Endothelial cell of umbilical vein (primary cell): ENCODE data around the gene BRD3. TPM values are rescaled to one million over a fixed set of nuclear protein-coding genes. Genes with fewer than 3 reads are reported as not detected.

Experiments used
- BruUV-seq: library from RNA; stranded (reverse); fragments of 400-500 nt; replicated peaks from 2 replicates; lab custom pipeline; 2021; lab: Mats Ljungman, UMichigan
- CTCF ChIA-PET: fragments of 300-600, 350-600 bp; sonication (Branson Sonifier 250); formaldehyde crosslinking; loops from one replicate; lab custom pipeline; 2021; ENCODE audit warnings: antibody characterized with exemption, inconsistent platforms; lab: Charles Lee
- POLR2A ChIA-PET: fragments of 300-600, 350-600 bp; sonication (Branson Sonifier 250); formaldehyde crosslinking; loops from one replicate; lab custom pipeline; 2021; ENCODE audit warnings: antibody characterized with exemption, inconsistent platforms; lab: Charles Lee
- DNase-seq: peaks from one replicate; pipeline ENCODE4 v3.0.0-alpha.2; 2011; ENCODE audit warnings: low read depth, low spot score
- FAIRE-seq: peaks from 2 replicates; lab custom pipeline; 2011; peaks lifted over from hg19 to GRCh38; lab: Jason Lieb, UNC
- H2AFZ ChIP-seq: 2 replicates; pipeline ENCODE4 v1.6.0; 2012; ENCODE audit warnings: low read depth, low read length, control low read depth, inconsistent platforms
- H3K27ac ChIP-seq: 2 replicates; pipeline ENCODE4 v1.5.1; 2011; ENCODE audit warnings: low read depth, mild to moderate bottlenecking, control low read depth, low read length, moderate library complexity; ENCODE audit not compliant: insufficient read depth
- H3K27me3 ChIP-seq, 2 experiments: 2 replicates each; pipeline versions ENCODE4 v1.6.0 to v1.6.1; 2011; ENCODE audit warnings: low read length in 2 of 2, mixed read lengths in 1 of 2; ENCODE audit not compliant: control insufficient read depth in 2 of 2, insufficient read depth in 2 of 2
- H3K36me3 ChIP-seq, 2 experiments: 2 replicates in 1 of 2; 3 replicates in 1 of 2; pipeline ENCODE4 v1.5.1; 2011; ENCODE audit warnings: low read length in 2 of 2, mild to moderate bottlenecking in 1 of 2, moderate library complexity in 1 of 2; ENCODE audit not compliant: control insufficient read depth in 2 of 2, insufficient read depth in 2 of 2; ENCODE audit errors: extremely low read depth in 1 of 2
- H3K4me1 ChIP-seq: 3 replicates; pipeline ENCODE4 v1.5.1; 2011; ENCODE audit warnings: mild to moderate bottlenecking, low read length; ENCODE audit not compliant: control insufficient read depth, insufficient read depth; ENCODE audit errors: extremely low read depth
- H3K4me2 ChIP-seq: 2 replicates; pipeline ENCODE4 v1.6.1; 2011; ENCODE audit warnings: low read length, control low read depth, mixed read lengths; ENCODE audit not compliant: insufficient read depth
- H3K4me3 ChIP-seq, 3 experiments: fragments of 200-600 bp in 1 of 3; sonication (generic), shearing (Covaris generic) in 1 of 3; replicated peaks in 1 of 3; 2 replicates each; pipeline ENCODE4 v1.5.1; 2011 to 2016; ENCODE audit warnings: control low read depth in 3 of 3, low read length in 3 of 3, mild to moderate bottlenecking in 2 of 3, inconsistent platforms in 1 of 3, low read depth in 1 of 3, moderate library complexity in 1 of 3; ENCODE audit not compliant: insufficient read depth in 1 of 3
- H3K79me2 ChIP-seq: 2 replicates; pipeline ENCODE4 v1.6.0; 2012; ENCODE audit warnings: low read length, inconsistent platforms; ENCODE audit not compliant: control insufficient read depth, insufficient read depth
- H3K9ac ChIP-seq: replicated peaks from 2 replicates; pipeline ENCODE3; 2011; ENCODE audit warnings: low read length, control low read depth; ENCODE audit not compliant: insufficient read depth; ENCODE audit errors: extremely low read depth
- H3K9me1 ChIP-seq: replicated peaks from 3 replicates; pipeline ENCODE4 v1.6.0; 2011; ENCODE audit warnings: mild to moderate bottlenecking, low read length; ENCODE audit not compliant: control insufficient read depth, insufficient read depth; ENCODE audit errors: extremely low read depth
- H3K9me3 ChIP-seq: replicated peaks from 2 replicates; pipeline ENCODE4 v1.5.1; 2012; ENCODE audit warnings: low read length, inconsistent platforms; ENCODE audit not compliant: control insufficient read depth, insufficient read depth
- H4K20me1 ChIP-seq: replicated peaks from 2 replicates; pipeline ENCODE3; 2011; ENCODE audit warnings: mild to moderate bottlenecking, low read length; ENCODE audit not compliant: control insufficient read depth, insufficient read depth; ENCODE audit errors: extremely low read depth
- EZH2 ChIP-seq: IDR thresholded peaks from 2 replicates; pipeline ENCODE4 v1.6.1; 2012; ENCODE audit warnings: borderline replicate concordance, low read depth, mild to moderate bottlenecking, moderate library complexity, low read length, inconsistent platforms; ENCODE audit not compliant: severe bottlenecking
- FOS ChIP-seq: IDR thresholded peaks from 2 replicates; pipeline ENCODE4 v1.6.1; 2011; ENCODE audit warnings: mild to moderate bottlenecking, low read length, moderate library complexity, borderline replicate concordance; ENCODE audit not compliant: insufficient read depth
- GATA2 ChIP-seq: IDR thresholded peaks from 2 replicates; pipeline ENCODE4 v1.7.0; 2011; ENCODE audit warnings: low read depth, mild to moderate bottlenecking, moderate library complexity, mixed read lengths, low read length; ENCODE audit not compliant: insufficient read length, insufficient read depth
- JUN ChIP-seq: IDR thresholded peaks from 2 replicates; pipeline ENCODE4 v1.6.1; 2011; ENCODE audit warnings: borderline replicate concordance, low read depth; ENCODE audit not compliant: insufficient read length, insufficient read depth
- MYC ChIP-seq: IDR thresholded peaks from one replicate; pipeline ENCODE4 v1.6.1; 2011; ENCODE audit warnings: mild to moderate bottlenecking, low read depth, low read length
- POLR2A ChIP-seq: IDR thresholded peaks from 2 replicates; pipeline ENCODE4 v1.6.1; 2012; ENCODE audit warnings: low read depth, mild to moderate bottlenecking, control low read depth, low read length
- POLR2AphosphoS5 ChIP-seq: IDR thresholded peaks from 2 replicates; pipeline ENCODE4 v1.6.1; 2012; ENCODE audit warnings: low read depth, mild to moderate bottlenecking, control low read depth, low read length, moderate library complexity; ENCODE audit not compliant: insufficient read depth
- dilution Hi-C: fragments of 300-500 bp; cut with MboI; formaldehyde crosslinking; loops from one replicate; pipeline ENCODE4 v1.15.0; 2019; ENCODE audit warnings: low sequenced_read_pairs; ENCODE audit not compliant: extremely low pct_ligation_motif_present
- intact Hi-C: fragments of 100-400 bp; cut with micrococcal nuclease; formaldehyde crosslinking; loops from one replicate; pipeline ENCODE4 v1.10.0; 2022
- polyA plus RNA-seq, 4 experiments: library from polyadenylated mRNA; depleted of rRNA in 3 of 4; stranded (reverse) in 3 of 4; unstranded in 1 of 4; fragments of >200 nt; gene quantifications; 2 replicates each; pipeline versions ENCODE4 v1.2.1 to v1.2.3, GENCODE V29; 2011 to 2012; ENCODE audit warnings: missing spikeins in 1 of 4
- total RNA-seq: library from RNA; stranded (reverse); gene quantifications from 2 replicates; pipeline ENCODE4 v1.2.3, GENCODE V29; 2021
- TF ChIP-seq, protein P1 (sequence below), 2 donors: IDR thresholded peaks; 1 replicate in 1 of 2; 2 replicates in 1 of 2; pipeline ENCODE4 v1.5.1; 2011; ENCODE audit warnings: low read length in 2 of 2, mild to moderate bottlenecking in 2 of 2, moderate library complexity in 2 of 2, control low read depth in 1 of 2, inconsistent platforms in 1 of 2, low read depth in 1 of 2; ENCODE audit not compliant: insufficient read depth in 1 of 2; ENCODE audit errors: extremely low read depth in 1 of 2
- TF ChIP-seq, protein P2 (sequence below): IDR thresholded peaks from 2 replicates; pipeline ENCODE4 v1.6.1; 2011; ENCODE audit not compliant: insufficient read depth, insufficient read length

BRD3 gene
- total and polyA plus RNA-seq, 2 donors (not counting 3 experiments of a cell fraction or from before 2014, with no cell fraction given), result 10.5 to 47.1 TPM

DNA sequence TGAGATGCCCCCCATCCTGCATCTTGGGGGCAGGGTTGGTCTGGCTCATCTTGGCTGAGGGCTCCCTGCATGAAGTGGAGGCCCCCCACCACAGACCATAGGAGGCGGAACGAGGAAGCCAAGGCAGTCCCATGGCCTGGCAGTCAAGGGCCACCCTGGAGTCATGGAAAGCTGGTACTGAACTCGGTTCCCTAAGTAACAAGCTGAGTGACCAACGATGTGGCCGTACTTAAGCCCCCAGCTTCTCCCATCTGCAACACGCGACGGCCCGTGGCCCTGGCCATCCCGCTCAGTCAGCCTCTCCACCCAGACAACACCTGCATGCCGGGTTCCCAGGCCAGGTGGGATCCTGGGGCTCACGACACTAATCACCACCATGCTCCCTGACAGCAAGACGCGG lies 17.1 kb downstream of the BRD3 start:
- H3K9ac ChIP-seq, result no peak overlapping the region
- no peak overlapping the region for H3K27ac ChIP-seq
- H3K4me2 ChIP-seq, result no peak overlapping the region
- H3K4me3 ChIP-seq, result no peak overlapping the region
- no peaks in the 10 kb centered on the region for H3K27me3 ChIP-seq
- H4K20me1 ChIP-seq, result no peaks in the 10 kb centered on the region
- DNase-seq, result no peak
- dilution Hi-C loops (no loop called here), intact Hi-C loops (no loop called here)
- no peaks in the 10 kb centered on the region for H3K9me3 ChIP-seq
- H3K79me2 ChIP-seq, result peaks cover 19% of the 10 kb centered on the region
- H3K36me3 ChIP-seq, result peaks cover 0 to 69% of the 10 kb centered on the region in 2 experiments
- CTCF ChIA-PET, result interaction anchor here (1.3 kb wide), 1 partner anchor 25 kb away, joined by 3 read pairs; no protein-coding TSS in a partner anchor
- no peak for FAIRE-seq
- H2AFZ ChIP-seq, result no peak overlapping the region
- H3K4me1 ChIP-seq, result no peaks in the 10 kb centered on the region
- BruUV-seq, result no TSS peak
- TF ChIP-seq, protein P1, sequence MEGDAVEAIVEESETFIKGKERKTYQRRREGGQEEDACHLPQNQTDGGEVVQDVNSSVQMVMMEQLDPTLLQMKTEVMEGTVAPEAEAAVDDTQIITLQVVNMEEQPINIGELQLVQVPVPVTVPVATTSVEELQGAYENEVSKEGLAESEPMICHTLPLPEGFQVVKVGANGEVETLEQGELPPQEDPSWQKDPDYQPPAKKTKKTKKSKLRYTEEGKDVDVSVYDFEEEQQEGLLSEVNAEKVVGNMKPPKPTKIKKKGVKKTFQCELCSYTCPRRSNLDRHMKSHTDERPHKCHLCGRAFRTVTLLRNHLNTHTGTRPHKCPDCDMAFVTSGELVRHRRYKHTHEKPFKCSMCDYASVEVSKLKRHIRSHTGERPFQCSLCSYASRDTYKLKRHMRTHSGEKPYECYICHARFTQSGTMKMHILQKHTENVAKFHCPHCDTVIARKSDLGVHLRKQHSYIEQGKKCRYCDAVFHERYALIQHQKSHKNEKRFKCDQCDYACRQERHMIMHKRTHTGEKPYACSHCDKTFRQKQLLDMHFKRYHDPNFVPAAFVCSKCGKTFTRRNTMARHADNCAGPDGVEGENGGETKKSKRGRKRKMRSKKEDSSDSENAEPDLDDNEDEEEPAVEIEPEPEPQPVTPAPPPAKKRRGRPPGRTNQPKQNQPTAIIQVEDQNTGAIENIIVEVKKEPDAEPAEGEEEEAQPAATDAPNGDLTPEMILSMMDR (IDR thresholded peaks at IDR 0.05; ENCODE audit: extremely low read depth in 1 of 2, insufficient read depth in 1 of 2, low read depth in 1 of 2, low read length in 2 of 2), result no peak
- TF ChIP-seq FOS, result no peak
- no peak for TF ChIP-seq POLR2A
- TF ChIP-seq MYC, result no peak
- TF ChIP-seq POLR2AphosphoS5, result no peak
- TF ChIP-seq, protein P2, sequence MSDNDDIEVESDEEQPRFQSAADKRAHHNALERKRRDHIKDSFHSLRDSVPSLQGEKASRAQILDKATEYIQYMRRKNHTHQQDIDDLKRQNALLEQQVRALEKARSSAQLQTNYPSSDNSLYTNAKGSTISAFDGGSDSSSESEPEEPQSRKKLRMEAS, result no peak
- TF ChIP-seq EZH2, result no peak
- TF ChIP-seq GATA2, result no peak
- no peak for TF ChIP-seq JUN
- H3K9me1 ChIP-seq, result no peaks in the 10 kb centered on the region
- POLR2A ChIA-PET, result no interaction called here
